Activated CD8-positive, alpha-beta T cell treated with anti-CD3 and anti-CD28 coated beads for 36 hours (primary cell): ENCODE data around the gene CAMTA1. TPM values are rescaled to one million over a fixed set of nuclear protein-coding genes. Genes with fewer than 3 reads are reported as not detected.

ENCODE experiments used
- ATAC-seq: fragments of 200-7000 bp; cut with Tn5 transposase; one replicate; pipeline ENCODE4 v1.10.0; 2021; ENCODE audit warnings: mild to moderate bottlenecking, moderate library complexity
- CTCF ChIA-PET: fragments of 350-600 bp; sonication (Branson Sonifier 250); formaldehyde crosslinking; loops from one replicate; lab custom pipeline; 2021; ENCODE audit warnings: antibody characterized with exemption; lab: Charles Lee
- POLR2A ChIA-PET: fragments of 350-600 bp; sonication (Branson Sonifier 250); formaldehyde crosslinking; loops from one replicate; lab custom pipeline; 2021; ENCODE audit warnings: antibody characterized with exemption; lab: Charles Lee
- DNase-seq: peaks from one replicate; pipeline ENCODE4 v3.0.0-alpha.2; 2020
- H3K27ac Mint-ChIP-seq: one replicate; pipeline ENCODE4 v1.8.0; 2021; ENCODE audit warnings: mild to moderate bottlenecking, mixed read lengths
- H3K27me3 Mint-ChIP-seq: one replicate; pipeline ENCODE4 v1.8.0; 2021; ENCODE audit warnings: mixed read lengths
- H3K36me3 Mint-ChIP-seq: one replicate; pipeline ENCODE4 v1.8.0; 2021; ENCODE audit warnings: low read depth, mixed read lengths
- H3K4me1 Mint-ChIP-seq: one replicate; pipeline ENCODE4 v1.8.0; 2021; ENCODE audit warnings: low read depth, mixed read lengths
- H3K4me3 Mint-ChIP-seq: one replicate; pipeline ENCODE4 v1.8.0; 2021; ENCODE audit warnings: mild to moderate bottlenecking, moderate library complexity, mixed read lengths
- H3K9me3 Mint-ChIP-seq: one replicate; pipeline ENCODE4 v1.8.0; 2021; ENCODE audit warnings: mixed read lengths
- intact Hi-C: fragments of 100-400 bp; cut with micrococcal nuclease; formaldehyde crosslinking; loops from one replicate; pipeline ENCODE4 v1.10.0; 2022
- total RNA-seq, 2 experiments: library from RNA; stranded (reverse); gene quantifications; one replicate each; pipeline ENCODE4 v1.2.3, GENCODE V29; 2021
- TF ChIP-seq, protein P1 (sequence below): fragments of 200-600 bp; IDR thresholded peaks from one replicate; pipeline ENCODE4 v1.8.0; 2022; ENCODE audit warnings: antibody characterized with exemption, mild to moderate bottlenecking

The CAMTA1 gene
- total RNA-seq, 2 experiments from 2014 or later: 67.7 to 70.9 TPM

DNA sequence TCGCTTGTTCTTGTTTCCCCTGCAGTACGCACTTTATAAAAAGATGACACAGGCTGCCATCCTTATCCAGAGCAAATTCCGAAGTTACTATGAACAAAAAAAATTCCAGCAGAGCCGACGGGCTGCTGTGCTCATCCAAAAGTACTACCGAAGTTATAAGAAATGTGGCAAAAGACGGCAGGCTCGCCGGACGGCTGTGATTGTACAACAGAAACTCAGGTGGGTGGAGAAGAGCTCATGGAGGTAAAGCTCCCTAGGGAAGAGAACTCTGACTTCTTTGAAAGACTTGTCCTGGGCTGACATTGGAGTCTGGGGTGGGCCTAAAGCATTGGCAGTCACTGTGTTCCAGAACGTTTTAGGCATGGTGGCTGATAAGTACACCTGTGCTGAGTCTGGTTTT is 965.9 kb downstream of the CAMTA1 start:
- TF ChIP-seq, protein P1, sequence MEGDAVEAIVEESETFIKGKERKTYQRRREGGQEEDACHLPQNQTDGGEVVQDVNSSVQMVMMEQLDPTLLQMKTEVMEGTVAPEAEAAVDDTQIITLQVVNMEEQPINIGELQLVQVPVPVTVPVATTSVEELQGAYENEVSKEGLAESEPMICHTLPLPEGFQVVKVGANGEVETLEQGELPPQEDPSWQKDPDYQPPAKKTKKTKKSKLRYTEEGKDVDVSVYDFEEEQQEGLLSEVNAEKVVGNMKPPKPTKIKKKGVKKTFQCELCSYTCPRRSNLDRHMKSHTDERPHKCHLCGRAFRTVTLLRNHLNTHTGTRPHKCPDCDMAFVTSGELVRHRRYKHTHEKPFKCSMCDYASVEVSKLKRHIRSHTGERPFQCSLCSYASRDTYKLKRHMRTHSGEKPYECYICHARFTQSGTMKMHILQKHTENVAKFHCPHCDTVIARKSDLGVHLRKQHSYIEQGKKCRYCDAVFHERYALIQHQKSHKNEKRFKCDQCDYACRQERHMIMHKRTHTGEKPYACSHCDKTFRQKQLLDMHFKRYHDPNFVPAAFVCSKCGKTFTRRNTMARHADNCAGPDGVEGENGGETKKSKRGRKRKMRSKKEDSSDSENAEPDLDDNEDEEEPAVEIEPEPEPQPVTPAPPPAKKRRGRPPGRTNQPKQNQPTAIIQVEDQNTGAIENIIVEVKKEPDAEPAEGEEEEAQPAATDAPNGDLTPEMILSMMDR: no peak
- Mint-ChIP-seq H3K36me3 (no peaks in the 10 kb centered on the region), H3K4me3 (no peak overlapping the region), H3K27me3 (peaks cover 10% of the 10 kb centered on the region), H3K4me1 (peaks cover 29% of the 10 kb centered on the region), H3K9me3 (no peaks in the 10 kb centered on the region), H3K27ac (no peak overlapping the region)
- ATAC-seq (no peak), DNase-seq (no peak)
- POLR2A ChIA-PET: no interaction called here
- intact Hi-C loops: no loop called here
- CTCF ChIA-PET: interaction anchor here (2.0 to 11.4 kb wide), 7 partner anchors 9 to 78 kb away, joined by 6 to 589 read pairs (median 24); no protein-coding TSS in a partner anchor

- peaks cover 29% of the 10 kb centered on the region for H3K4me1 Mint-ChIP-seq
- intact Hi-C loops: loop anchor here (1.0 kb wide), 1 partner anchor 83 kb away; no protein-coding TSS in a partner anchor
- ATAC-seq: peak; percentile 60
- POLR2A ChIA-PET: interaction anchor here (0.9 to 1.6 kb wide), 3 partner anchors 16 to 84 kb away, joined by 3 to 6 read pairs (median 4); no protein-coding TSS in a partner anchor
- H3K27me3 Mint-ChIP-seq: peaks cover 10% of the 10 kb centered on the region
- H3K27ac Mint-ChIP-seq: no peak overlapping the region
- no peaks in the 10 kb centered on the region for H3K9me3 Mint-ChIP-seq
- TF ChIP-seq, protein P1: peak; percentile 88
- peak overlapping the region; percentile 47 for H3K4me3 Mint-ChIP-seq
- H3K36me3 Mint-ChIP-seq: no peaks in the 10 kb centered on the region
- CTCF ChIA-PET: interaction anchor here (0.7 to 11.4 kb wide), 54 partner anchors 10 to 614 kb away, joined by 3 to 589 read pairs (median 4); no protein-coding TSS in a partner anchor
- DNase-seq: peak; percentile 70
Observed at GRCh38 chr1:7752512-7753417, 967.5 kb downstream of the CAMTA1 start.

GRCh38 chr1:7753641-7754040 is 968.4 kb downstream of the CAMTA1 start:
- intact Hi-C loops: loop anchor here (1.0 kb wide), 1 partner anchor 84 kb away; no protein-coding TSS in a partner anchor
- TF ChIP-seq, protein P1: no peak
- ATAC-seq: no peak
- Mint-ChIP-seq H3K4me3 (peak overlapping the region; percentile 20), H3K27me3 (peaks cover 10% of the 10 kb centered on the region), H3K36me3 (no peaks in the 10 kb centered on the region), H3K4me1 (peaks cover 29% of the 10 kb centered on the region), H3K27ac (no peak overlapping the region), H3K9me3 (no peaks in the 10 kb centered on the region)
- CTCF ChIA-PET: interaction anchor here (0.7 to 11.4 kb wide), 27 partner anchors 9 to 615 kb away, joined by 3 to 589 read pairs (median 7); no protein-coding TSS in a partner anchor
- POLR2A ChIA-PET: interaction anchor here (1.3 kb wide), 1 partner anchor 15 kb away, joined by 4 read pairs; no protein-coding TSS in a partner anchor
- no peak for DNase-seq

GRCh38 chr1:7754234-7754633 is 969.0 kb downstream of the CAMTA1 start:
- DNase-seq (no peak), ATAC-seq (no peak)
- POLR2A ChIA-PET: no interaction called here
- CTCF ChIA-PET: interaction anchor here (1.3 to 11.4 kb wide), 10 partner anchors 8 to 149 kb away, joined by 4 to 589 read pairs (median 20); no protein-coding TSS in a partner anchor
- Mint-ChIP-seq H3K27ac (peak overlapping the region; percentile 25), H3K4me1 (peaks cover 29% of the 10 kb centered on the region), H3K9me3 (no peaks in the 10 kb centered on the region), H3K27me3 (peaks cover 10% of the 10 kb centered on the region), H3K36me3 (no peaks in the 10 kb centered on the region), H3K4me3 (peak overlapping the region; percentile 20)
- intact Hi-C loops: no loop called here
- TF ChIP-seq, protein P1: no peak
